Astrocyte of the hippocampus (primary cell): ENCODE measurements around the gene FMR1NB.

Experiments used
- DNase-seq: peaks from one replicate; pipeline ENCODE4 v3.0.0; 2011; ENCODE audit warnings: low read depth, low spot score

The FMR1NB gene, protein sequence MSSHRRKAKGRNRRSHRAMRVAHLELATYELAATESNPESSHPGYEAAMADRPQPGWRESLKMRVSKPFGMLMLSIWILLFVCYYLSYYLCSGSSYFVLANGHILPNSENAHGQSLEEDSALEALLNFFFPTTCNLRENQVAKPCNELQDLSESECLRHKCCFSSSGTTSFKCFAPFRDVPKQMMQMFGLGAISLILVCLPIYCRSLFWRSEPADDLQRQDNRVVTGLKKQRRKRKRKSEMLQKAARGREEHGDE

GRCh38 chrX:147981038-147981752 lies at the start of gene FMR1NB:
TSS of gene FMR1NB (plus strand) at chrX:147981337. CDS start at chrX:147981403, 66 bp downstream.
- no peak for DNase-seq

GRCh38 chrX:147933815-147934214 lies 47.3 kb upstream of the FMR1NB start:
- no peak for DNase-seq

DNA sequence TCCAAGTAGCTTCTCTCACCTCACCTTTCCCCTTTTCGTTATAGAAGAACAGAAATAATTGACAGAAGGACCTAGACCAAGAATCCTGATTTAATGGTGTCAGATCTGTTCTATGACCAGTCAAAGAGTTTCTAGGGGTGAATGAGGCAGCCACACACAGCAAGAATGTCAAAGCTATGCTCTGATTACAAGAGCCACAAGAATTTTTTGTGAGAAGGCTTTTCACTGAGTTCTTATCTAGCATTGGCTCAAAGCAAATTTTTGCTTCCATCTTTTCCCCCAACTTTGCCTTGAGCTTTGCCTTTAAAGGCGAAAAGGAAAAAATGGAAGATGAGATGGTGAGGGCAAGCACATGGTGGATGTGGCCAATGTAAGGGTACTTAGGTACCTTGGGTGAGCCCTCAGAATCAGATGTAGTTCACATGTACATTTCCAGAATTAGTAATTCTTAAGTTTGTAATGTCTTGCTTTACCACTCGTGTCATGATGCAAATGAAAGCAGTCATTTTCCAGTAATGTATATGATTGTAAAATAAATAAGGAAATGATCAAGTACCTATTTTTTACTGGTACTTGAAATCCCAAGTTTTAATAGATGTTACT lies 45.9 kb upstream of the FMR1NB start:
- DNase-seq: peak; percentile 48

DNA sequence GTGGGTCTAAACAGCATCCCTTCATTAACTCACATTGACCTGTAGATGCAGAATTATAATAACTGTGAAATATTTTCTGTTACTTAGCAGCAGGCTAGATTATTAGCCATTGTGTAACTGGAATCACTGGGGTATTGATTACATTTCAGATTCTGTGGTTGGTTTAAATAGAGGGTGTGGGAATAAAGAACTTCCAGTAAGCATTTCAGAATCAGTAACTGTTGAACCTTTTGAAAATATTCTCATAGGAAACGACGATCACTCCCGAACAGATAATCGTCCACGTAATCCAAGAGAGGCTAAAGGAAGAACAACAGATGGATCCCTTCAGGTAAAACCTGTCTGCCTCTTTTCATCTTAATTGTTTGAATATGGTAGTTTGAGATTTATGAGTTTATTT lies 35.9 kb upstream of the FMR1NB start:
- no peak for DNase-seq

- no peak for DNase-seq
Measured at GRCh38 chrX:147948531-147948930, 32.6 kb upstream of the FMR1NB start.

DNA sequence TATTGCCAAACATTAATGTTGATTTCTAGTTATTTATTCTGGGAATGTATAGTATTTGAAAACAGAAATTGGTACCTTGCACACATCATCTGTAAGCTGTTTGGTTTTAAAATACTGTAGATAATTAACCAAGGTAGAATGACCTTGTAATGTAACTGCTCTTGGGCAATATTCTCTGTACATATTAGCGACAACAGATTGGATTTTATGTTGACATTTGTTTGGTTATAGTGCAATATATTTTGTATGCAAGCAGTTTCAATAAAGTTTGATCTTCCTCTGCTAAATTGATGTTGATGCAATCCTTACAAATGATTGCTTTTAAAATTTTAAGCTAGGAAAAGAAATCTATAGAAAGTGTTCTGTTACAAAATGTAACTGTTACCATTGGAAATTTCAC lies 30.8 kb upstream of the FMR1NB start:
- DNase-seq: no peak

GRCh38 chrX:147953976-147954375 lies 27.2 kb upstream of the FMR1NB start:
- DNase-seq: no peak

DNA sequence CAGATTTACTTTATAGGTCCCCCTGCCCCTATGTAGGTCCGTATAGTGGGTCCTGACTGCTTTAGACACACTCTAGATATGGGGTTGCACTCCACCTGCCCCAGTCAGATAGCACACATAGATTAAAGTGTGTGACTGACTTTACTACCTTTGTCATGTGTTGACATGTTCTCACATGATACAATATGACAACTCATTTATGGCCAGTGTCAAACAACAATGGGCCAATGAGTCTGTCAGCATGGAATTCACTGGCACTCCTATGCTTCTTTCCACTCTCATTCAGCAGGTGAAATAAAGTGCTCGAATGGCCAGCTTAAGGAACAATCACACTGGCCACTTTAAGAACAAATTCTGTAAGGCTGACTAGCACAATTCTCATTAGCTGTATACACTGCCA lies 23.8 kb upstream of the FMR1NB start:
- no peak for DNase-seq

GRCh38 chrX:147958291-147958690 lies 22.8 kb upstream of the FMR1NB start:
- peak; percentile 42 for DNase-seq

GRCh38 chrX:147960722-147961121 lies 20.4 kb upstream of the FMR1NB start:
- no peak for DNase-seq

DNA sequence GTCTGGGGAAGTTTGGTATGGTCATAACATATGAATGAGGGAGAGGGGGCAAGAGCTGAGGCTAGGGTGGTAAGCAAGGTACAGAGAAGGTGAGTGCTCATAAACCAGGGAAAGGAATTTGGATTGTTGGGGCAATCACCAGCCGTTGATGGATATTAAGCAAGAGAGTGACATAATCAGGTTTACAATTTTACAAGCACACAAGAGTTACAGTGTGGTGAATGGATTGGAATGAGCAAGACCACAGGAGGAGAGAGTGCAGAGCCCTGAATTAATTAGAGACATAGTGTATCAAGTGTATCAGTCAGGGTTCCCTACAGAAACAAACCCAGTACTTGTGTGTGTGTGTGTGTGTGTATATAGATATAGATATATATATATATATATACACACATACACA lies 18.7 kb upstream of the FMR1NB start:
- DNase-seq: peak; percentile 29

DNA sequence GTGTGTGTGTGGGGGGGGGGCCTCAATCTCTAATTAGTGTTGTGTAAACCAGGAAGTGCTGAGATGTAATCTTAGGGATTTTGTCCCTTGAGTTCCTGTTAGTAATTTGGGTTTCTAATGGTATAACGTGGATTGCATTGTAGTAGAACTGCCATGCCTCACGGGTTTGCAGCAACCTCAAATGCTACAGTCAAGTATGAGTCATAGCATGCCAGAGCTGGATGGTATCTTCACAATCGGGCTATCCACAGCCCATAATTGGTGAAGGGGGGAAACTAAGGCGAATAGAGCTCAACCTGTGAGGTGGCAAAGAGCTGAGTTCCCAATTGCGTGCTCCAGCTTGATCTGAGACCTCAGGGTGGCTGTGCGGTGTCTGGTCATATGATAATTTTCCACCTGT lies 2.2 kb upstream of the FMR1NB start:
- peak; percentile 7 for DNase-seq

DNA sequence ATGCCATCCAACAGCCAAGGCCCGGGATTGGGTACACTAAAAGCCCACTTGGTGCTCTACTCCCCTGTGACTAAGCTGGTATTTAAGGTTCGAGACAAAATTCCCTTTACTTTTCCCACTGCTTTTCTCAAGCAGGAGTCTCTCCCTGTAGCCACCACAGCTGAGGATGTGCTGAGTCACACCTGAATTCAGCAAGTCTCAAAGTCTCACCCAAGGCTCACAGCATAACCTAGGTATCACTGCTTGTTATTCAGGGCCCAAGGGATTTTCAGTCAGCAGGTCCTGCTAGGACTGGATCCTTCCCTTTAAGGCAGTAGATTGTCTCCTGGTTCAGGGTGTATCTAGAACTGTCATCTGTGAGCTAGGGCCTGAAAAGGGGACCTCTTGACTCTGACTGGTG lies 39.2 kb downstream of the FMR1NB start:
- no peak for DNase-seq

DNA sequence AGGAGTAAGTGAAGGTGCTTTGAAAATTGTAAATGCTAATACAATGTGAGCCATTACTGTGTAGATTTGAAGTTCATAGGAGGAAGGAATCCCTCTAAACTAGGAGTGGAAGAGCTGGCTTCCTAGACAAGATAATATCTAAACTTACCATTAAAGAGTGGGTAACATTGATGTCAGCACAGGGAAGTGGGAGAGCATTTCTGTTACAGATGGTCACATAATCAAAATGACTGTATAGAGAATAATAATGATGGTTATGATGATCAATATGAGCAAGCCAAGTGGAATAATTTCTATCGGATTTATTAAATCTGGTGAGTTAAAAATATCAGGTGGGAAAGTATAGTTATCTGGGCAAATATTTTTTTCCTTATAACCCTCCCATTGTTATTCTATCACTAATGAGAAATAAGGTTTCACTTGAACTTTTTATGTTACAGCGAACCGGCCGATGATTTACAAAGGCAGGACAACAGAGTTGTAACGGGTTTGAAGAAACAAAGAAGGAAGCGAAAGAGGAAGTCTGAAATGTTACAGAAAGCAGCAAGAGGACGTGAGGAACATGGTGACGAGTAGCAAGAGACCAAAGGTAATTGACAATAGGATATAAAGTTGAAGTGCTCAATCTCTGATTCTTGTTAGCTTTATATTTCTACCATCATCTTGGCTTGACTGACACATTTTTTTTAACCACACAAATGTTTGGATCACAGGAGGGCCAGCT lies 43.5 kb downstream of the FMR1NB start:
- no peak for DNase-seq

DNA sequence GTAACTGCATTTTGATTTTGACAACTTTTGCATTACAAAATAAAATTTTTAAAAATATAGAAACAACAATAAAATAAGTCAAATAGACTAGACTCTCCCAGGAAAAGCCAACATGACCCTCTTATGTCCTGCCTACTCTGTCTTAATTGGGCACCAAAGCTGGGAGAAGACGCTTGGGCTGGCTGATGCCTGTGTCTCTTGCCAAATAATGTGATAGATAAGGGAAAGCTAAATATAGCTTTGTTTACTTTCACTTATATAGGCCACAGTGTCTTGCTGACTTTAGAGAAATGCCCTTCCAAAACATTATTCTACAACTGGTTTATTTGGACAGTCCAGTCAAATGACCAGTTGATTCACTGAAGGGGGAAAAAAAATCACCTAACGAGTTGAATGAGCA lies 54.2 kb downstream of the FMR1NB start:
- DNase-seq: no peak

DNA sequence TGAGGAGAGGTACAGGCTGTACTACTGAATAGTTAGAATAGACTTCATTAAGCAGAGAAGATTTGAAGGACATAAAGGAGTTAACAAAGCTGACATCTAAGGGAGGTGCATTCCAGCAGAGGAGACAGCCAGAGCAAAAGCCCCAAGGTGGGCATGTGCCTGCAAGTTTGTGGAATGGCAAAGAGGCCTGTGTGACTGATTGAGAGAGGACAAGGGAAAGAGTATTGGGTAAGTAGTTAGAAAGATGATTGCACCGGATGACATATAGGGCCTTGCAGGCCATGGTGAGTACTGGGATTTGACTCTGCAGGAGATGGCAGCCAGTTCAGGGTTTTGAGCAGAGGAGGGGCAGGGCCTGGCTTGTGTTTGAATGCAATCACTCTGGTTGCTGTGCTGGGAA lies 55.9 kb downstream of the FMR1NB start:
- no peak for DNase-seq

- DNase-seq: peak; percentile 43
Measured at GRCh38 chrX:148043271-148043855, 62.2 kb downstream of the FMR1NB start.

- no peak for DNase-seq
Measured at GRCh38 chrX:148047200-148047599, 66.1 kb downstream of the FMR1NB start.

- peak; percentile 47 for DNase-seq
Measured at GRCh38 chrX:148049441-148049840, 68.3 kb downstream of the FMR1NB start.

- no peak for DNase-seq
Measured at GRCh38 chrX:148051973-148052372, 70.8 kb downstream of the FMR1NB start.

DNA sequence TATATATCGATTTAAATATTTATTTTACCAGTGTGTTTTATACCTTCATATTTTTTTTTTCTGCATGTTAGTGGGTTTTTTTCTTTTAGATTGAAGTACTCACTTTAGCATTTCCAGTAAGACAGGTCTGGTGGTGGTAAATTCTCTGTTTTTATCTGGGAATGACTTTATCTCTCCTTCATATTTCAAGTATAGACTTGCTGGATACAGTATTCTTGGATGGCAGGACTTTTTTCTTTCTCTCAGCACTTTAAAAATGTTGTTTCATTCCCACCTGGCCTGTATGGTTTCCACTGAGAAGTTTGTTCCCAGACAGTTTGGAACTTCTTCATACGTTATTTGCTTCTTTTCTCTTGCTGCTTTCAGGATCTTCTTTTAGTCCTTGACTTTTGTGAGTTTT lies 86.1 kb downstream of the FMR1NB start:
- DNase-seq: no peak
